CMK (cell line): ENCODE data around the gene FAM50B.

Source experiments
- DNase-seq: peaks from one replicate; pipeline ENCODE4 v3.0.0-alpha.2; 2010; ENCODE audit warnings: low read depth

FAM50B gene

GRCh38 chr6:3873051-3873450, 23.9 kb downstream of the FAM50B start:
- no peak for DNase-seq

DNA sequence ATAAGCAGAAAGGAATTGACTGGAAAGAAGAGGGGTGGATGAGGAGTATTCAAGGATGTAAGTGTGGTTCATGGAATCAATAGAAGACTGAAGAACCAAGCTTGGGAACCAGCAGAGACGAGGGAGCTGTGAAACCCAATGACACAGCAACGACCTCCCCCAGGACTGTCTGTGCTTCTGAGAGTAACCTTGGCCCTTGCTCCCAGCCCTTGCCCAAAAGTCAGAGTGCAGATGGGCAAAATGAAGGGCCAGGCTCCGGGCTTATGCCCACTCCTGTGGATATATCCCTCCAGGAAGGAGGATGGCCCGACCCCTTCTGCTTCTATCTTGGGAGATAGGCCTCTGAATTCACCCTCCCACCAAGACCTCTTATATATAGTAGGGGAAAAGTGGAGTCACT, 24.9 kb downstream of the FAM50B start:
- no peak for DNase-seq

- DNase-seq, result no peak
These were observed 26.3 kb downstream of the FAM50B start for GRCh38 chr6:3875486-3875885.

DNA sequence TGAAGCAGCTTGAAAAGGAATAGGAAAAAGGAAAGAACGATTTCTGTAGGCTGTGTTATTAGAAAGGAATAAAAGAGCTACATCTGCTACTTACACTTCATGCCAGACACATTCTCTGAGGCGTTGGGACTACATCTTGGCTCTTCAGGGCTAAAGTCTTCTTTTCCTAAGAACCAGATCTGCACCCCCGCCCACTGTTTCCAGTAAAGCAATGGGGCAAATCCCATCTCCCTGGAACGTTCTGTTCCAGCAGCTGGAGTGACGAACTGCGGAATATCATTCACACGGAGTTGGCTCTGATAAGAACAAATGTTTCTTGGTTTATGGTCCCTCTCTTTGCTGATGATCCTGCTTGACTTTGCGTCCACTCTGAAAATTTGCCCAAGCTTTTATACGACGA, 26.9 kb downstream of the FAM50B start:
- no peak for DNase-seq

DNA sequence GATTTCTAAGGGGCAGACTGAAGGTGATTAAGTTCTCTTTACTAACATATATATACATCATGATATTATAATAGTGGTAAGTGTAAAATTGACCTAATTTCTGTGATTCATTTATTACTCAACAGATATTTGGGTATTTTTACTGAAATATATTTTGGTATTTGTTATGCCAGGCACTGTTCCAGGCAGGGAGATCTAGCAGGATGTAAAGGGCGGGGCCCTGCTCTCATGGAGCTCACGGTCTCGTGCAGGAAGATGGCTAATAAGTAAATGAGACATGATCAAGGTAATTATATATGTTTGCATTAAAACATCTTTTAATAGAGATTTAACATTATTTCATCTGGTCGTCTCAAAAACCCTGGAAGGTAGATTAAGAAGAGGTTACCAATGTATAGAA, 27.7 kb downstream of the FAM50B start:
- no peak for DNase-seq

DNA sequence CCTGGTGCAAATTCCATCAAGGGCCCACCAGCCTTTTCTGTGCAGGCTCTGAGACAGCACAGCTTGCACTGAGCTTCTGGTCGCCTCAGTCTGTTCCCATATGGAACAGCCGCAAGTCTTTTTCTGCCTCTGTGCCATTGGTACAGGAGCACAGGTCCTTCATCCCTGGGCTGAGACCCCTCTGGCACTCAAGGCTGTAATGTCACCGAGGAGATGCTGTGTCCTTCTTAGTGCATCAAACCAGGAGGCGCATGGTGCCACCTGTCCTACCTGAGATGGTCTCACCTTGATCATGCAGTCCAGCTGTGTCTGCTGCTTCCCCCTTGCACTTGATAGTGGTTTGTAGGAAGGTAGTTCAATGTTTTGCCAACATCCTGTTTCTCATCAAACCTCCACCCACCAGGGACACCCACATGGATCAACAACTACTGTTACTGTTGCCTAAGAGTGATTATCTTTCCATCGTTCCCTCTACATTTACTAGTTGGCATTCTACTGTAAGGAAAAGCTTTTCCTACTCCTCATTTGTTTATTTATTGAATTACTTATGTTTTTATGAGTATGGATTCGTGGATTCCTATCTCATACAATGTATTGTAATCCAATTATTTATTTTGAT, 29.0 kb downstream of the FAM50B start:
- DNase-seq, result no peak

GRCh38 chr6:3879194-3879952, 30.2 kb downstream of the FAM50B start:
- DNase-seq, result no peak

DNA sequence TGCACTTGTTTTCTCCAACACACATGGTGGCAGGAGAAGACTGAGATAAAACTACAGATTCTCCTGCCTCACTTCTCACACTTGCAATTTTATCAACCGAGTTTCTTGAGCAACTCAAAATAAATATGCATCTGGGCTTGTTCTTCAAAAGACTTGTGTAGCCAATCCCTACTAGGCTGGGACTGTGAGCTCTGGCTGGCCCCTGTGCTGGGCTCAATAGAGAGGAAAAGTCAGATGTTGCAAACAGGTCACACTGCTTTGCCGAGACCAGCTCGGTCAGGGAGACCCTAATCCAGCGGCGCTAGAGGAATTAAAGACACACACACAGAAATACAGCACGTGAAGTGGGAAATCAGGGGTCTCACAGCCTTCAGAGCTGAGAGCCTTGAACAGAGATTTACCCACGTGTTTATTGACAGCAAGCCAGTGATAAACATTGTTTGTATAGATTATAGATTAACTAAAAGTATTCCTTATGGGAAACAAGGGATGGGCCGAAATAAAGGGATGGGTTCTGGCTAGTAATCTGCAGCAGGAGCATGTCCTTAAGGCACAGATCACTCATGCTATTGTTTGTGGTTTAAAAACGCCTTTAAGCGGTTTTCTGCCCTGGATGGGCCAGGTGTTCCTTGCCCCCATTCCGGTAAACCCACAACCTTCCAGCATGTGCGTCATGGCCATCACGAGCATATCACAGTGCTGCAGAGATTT, 32.7 kb downstream of the FAM50B start:
- DNase-seq, result no peak

GRCh38 chr6:3882431-3882830, 33.3 kb downstream of the FAM50B start:
- DNase-seq, result no peak

DNA sequence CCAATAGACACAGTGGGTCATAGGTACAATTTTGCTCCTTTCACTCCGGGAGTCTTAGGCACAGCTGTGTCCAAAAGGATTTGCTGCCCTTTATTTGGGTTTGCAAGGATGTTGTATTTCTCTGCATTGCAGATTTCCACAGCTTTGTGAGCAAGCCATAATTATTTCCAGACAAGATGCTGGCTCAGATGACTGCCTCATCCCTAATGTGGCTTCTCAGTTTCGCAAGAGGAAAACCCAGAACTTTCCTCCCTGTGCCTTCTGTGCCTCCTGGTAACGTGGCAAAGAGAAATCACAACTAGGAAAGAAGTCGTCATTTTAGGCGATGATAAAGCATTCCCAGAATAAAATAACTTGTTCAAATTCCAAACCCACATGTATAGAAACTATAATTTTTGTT, 33.7 kb downstream of the FAM50B start:
- no peak for DNase-seq

DNA sequence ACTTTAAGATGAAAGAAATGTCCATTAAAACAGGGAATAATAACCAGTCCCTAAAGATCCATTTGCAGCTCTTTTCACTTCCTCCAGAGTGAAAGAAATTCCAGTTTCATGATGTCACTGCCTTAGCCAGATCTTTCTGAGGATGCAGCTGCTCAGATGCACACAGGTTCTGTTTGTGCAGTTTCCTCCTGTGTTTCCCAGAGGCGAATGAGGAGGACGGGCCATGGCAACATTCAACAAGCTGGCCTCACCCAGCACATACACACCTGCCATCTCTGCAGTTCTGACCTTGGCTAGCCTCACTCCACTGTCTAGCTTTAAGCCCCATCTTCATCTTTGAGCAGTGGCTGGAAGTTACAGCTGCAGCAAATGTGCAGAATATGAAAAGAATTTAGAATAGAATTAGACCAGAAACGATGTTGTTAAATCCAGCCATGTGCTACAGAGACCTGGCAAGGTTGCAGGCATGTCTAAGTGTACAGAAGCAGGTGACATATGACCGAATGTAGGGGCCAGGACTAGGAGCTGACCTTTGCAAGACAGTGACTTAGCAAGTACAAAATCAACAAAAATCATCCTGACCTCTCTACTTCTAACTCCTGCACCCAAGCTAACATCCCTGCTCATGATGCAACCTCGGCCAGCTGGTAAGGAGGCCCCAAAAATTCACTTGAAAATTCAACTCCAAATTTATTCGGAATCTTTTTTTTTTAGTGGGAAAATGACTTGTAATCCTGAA, 35.0 kb downstream of the FAM50B start:
- no peak for DNase-seq

DNA sequence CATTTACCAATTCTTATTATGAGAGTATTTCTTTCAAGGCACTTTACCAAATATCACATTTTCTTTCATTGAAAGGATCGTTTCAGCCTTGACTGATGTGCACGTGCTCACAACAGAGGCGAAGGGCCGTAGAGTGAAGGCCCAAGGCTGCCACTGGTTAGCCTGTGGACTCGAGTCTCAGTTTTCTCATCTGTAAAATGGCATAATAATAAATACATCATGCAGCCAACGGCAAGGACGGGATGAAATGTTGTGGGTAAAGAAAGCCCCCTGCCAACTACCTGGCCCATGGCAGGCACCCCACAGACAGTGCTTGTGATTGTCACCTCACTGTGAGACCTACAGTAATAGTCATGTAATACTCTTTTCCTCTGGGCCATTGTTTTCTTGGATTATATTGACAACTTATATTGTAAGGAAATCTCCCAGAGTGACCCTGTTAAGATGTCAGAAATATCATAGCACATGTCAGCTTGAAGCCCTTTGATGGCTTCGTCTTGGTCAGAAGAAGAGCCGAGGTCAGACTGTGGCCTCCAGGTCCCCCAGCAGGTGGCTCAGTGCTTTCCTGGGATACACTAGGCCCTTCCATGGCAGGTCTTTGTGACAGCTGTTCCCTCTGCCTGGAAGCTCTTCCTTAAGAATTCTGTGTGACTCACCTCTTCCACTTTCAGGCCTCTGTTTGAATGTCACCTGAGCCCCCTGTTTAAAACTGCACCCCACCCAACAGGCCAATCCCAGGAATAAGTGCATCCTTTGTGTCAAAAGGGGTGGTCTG, 36.3 kb downstream of the FAM50B start:
- DNase-seq, result no peak

- DNase-seq, result no peak
These were observed 38.1 kb downstream of the FAM50B start for GRCh38 chr6:3887150-3887700.

GRCh38 chr6:3888153-3888957, 39.2 kb downstream of the FAM50B start:
- DNase-seq, result no peak

DNA sequence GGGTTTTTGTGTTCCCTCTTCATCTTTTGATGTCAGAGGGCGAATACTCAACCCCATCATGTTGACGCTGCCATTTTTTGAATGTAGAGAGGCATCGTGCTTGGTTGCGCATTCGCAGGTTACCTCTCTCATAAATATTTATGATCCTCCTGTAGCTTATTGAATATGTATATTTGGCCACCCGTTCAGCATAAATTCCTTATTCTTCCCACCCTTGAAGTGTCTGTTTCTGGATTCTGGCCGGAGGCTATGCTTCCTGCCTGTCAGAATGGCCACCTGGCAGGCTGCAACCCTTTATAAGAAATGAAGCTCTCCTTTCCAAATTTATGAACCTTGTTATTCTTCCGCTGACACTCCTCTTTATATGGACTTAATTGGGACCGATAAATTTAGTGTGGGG, 40.9 kb downstream of the FAM50B start:
- no peak for DNase-seq

GRCh38 chr6:3891883-3892282, 42.7 kb downstream of the FAM50B start:
- DNase-seq, result no peak

DNA sequence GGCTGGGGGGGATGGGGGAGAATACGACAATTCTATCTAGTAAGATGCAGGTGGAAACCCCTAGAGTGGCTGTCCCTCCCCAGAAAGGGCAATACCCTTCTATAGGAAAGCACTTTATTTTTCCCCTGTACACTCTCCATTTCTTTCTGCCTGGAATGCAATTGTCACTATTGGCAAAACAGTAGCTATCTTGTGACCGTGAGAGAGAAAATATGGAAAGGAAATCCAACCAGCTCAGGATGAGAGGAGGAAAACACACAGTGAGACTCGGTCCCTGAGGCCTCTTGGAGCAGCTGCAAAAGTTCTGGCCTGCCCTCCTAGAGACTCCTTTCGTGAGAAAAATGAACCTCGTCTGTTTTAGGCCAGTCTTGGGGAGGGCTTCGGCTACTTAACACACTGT, 43.4 kb downstream of the FAM50B start:
- DNase-seq, result no peak

DNA sequence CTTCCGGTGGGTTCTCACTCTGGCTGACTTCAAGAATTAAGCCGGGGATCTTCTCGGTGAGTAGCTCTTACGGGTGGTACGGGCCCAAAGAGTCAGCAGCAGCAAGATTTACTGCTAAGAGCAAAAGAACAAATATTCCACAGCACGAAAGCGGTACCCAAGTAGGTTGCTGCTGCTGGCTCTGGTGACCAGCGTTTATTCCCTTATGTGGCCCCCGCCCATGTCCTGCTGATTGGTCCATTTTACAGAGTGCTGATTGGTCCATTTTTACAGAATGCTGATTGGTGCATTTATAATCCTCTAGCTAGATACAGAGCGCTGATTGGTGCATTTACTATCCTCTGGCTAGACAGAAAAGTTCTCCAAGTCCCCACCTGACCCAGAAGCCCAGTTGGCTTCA, 44.3 kb downstream of the FAM50B start:
- no peak for DNase-seq

GRCh38 chr6:3893917-3894316, 44.7 kb downstream of the FAM50B start:
- no peak for DNase-seq

- no peak for DNase-seq
These were observed 45.6 kb downstream of the FAM50B start for GRCh38 chr6:3894590-3895311.
